ENCODE measurements around the gene KDM4C.
A peak's percentile ranks its signal among the peaks of the same experiment; 100 is the strongest.

KDM4C gene

DNA sequence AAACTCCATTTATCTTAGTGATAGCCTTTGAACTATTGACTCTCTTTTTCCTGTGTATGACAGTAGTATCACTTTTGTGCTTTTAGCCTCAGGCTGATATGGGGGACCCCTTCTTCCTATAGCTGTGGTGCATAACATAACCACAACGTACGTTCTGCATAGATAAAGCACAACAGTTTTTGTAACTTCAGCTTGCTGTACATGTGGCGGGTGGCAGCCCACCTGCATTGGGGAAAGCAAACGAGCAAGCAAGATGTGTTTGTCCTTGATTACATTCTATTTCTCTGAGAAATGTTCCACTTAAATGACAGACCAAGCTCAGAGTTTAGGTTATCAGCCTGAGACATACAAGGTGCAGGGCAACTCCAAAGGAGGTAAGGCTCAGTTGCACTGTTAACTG, 309.4 kb downstream of the KDM4C start:
- no peak for DNase-seq

DNA sequence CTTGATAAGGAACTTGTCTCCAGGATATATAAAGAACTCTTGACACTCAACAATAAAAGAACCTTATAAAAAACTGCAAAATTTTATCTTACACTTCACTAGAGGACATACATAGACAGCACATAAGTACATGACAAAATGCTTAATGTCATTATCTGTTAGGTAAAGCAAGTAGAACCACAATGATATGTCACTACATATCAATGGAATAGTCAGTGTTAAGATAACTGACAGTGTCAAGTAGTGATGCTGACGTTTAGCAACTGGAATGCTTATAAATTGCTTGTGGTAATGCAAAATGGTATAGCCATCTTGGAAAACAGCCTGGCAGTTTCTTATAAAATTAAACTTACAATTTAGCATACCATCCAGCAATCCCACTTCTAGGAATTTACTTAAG, 314.1 kb downstream of the KDM4C start:
- DNase-seq, result no peak

DNA sequence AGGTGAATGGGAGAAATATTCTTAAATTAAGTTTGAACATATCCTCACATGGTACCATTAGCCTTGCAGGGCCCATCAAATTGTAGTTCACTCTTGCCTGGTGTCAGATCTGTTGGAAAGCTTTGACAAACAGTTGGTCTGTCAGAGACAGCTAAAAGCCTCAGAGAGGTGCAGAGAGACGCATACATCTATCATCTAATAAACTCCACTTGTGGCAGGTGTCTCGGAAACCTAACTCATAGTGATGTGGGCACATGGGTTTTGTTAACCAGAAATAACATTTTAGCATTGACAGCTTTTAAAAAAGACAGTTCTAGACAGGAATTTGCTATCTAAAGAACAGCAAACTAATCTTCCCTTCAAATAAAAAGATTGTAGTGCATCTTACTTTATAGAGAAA, 315.9 kb downstream of the KDM4C start:
- DNase-seq, result no peak

DNA sequence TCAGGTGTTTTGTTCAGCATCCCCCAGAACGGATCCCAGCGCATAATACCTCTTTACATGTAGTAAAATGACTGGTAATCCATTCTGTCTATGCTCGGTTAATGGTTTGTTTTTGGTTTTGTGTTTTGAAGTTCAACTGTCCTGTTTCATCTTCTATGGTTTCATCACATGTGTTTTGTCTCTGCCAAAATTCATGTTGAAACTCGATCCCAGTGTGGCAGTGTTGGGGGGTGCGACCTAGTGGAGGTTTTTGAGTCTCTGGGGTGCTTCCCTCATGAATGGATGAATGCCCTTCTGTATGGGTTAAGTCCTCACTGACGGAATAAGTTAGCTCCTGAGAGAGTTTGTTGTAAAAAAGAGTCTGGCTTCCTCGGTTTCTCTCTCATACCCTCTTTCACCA, 317.4 kb downstream of the KDM4C start:
- DNase-seq, result no peak

DNA sequence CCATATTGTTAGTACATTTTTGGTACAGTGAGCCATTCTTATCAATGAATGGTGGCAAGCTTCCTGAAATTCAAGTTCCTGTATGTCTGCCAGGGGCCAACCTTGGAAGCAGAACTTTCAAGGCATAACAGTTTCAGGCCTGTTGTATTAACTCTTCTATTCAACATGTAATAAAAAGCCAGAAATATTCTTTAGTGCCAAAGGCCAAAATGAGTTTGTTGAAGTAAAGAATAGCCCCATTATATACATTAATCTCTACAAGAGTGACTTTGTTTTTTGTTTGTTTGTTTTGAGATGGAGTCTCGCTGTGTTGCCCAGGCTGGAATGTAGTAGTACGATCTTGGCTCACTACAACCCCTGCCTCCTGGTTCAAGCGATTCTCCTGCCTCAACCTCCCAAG, 321.3 kb downstream of the KDM4C start:
- DNase-seq, result no peak

DNA sequence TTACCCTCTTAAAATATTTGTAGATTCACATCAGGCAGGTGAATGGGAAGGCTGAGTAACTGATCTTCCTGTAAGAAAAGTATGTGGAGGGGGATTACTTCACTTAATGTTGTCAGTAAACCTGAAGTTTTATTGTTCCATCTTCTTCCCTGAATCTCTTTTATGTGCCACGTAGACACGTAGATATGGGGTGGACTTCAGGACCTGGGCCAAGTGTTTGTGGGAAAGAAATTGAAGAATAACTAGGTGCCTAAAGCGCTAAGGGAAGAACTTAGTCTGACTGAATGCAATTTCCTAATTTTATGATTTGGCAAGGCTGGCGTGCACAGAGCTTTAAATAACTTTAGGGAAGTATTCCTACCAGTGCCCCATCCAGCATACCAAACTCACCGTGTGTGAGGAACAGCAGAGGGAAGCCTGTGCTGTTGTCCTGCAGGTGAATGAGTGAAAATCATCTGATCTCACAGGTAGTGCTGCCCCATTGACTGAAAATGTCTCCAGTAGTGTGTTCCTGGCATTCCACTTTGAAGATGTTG, 323.4 kb downstream of the KDM4C start:
- no peak for DNase-seq

DNA sequence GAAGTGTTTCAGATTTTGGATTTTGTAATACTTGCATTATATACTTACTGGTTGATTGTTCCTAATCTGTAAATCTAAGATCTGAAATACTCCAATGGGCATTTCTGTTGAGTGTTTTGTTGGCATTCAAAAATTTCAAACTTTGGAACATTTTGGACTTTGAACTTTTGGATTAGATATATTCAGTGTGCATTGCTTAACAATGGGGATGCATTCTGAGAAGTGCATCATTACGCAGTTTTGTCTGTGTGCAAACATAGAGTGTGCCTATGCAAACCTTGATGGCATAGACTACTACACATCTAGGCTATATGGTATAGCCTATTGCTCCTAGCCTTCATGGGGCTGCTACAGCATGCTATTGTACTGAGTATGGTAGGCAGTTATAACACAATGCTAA, 325.4 kb downstream of the KDM4C start:
- no peak for DNase-seq

DNA sequence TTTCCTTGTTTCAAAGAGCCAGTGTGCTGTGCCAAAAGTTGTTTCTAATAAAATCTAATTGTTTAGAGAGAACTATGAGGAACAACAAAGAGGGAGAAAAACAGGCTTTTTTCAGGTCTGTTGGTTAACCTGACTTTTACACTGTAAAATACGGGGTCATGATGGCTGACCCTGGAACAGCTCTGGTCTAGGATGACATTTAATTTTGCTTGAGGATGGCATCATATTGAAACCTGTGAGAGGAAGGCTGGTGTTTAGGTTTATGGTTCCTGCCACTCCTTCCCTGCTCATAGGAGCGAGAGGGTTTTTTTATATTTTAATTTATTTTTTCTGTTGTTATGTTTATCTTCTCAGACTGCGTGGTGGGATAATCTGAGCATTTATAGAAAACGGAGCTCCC, 327.6 kb downstream of the KDM4C start:
- no peak for DNase-seq

DNA sequence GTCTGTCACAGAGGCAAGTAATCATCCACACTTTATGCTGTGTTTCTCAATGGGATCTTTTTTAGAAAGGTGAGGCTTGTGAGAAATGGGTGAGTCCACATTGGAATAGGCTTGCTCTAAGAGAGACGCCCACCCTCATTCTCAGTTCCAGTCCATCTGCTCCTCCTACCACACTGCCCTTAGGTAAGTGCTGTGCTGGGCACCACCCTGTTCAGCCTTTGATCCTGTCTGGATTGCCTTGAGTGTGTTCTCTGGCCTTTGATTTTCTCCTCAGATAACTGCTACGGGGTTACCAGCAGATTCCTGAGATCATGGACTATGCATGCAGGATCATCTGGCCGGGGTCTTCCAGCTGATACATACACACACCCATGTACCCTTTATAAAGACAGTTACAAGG, 328.6 kb downstream of the KDM4C start:
- no peak for DNase-seq

DNA sequence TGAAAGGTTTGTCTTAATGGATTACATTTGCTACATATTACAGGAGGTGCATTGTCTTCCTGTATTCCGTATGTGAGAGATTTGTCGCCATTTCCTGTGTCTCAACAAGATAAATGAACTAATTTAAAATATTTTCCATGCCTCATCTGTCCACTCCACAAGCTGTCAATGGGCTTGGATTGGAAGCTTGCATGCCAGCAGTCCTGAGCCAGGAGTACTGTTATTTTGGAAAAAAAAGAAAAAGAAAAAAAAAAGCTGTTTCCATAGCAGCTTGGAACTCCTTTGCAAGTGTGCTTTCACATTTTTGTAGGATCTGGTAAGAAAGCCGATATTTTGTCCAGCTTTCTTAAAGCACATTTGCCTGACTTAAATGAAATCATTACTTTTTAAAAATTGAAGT, 330.8 kb downstream of the KDM4C start:
- DNase-seq, result no peak

DNA sequence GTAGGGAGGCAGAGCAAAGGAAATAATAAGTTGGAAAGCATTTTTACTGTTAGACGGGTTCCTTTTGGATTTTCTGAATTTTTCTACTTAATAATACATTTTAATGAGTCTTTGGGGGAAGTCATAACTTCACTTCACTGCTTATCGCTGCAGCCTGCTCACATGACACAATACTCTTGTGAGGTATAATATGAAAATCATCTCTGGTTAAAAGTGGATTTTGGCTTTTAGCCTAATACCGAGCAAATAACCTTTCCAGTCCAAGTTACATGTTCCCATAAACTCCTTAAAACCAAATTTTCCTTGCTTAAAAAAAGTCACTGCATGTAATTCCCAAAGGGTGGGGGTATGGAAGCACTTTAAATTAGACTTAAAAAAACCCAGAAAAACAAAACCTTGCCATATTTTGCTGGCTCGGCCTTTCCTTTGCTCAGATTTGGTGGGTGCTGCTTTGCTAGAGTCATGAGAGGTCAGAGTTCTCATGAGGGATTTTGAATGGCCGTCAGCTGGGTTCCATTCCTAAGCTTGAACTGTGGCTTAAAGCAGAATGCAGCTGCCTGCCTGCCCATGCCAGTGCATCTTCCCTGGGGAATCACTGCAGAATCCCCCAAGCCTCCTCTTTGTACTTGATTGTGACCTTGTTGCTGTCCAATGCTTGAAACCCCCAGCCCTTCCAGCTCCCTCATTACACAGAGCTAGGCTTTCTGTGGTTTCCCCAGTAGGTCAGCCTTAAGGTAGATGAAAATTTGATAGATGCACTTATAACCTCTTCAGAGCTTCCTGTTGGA, 331.8 kb downstream of the KDM4C start:
- no peak for DNase-seq

DNA sequence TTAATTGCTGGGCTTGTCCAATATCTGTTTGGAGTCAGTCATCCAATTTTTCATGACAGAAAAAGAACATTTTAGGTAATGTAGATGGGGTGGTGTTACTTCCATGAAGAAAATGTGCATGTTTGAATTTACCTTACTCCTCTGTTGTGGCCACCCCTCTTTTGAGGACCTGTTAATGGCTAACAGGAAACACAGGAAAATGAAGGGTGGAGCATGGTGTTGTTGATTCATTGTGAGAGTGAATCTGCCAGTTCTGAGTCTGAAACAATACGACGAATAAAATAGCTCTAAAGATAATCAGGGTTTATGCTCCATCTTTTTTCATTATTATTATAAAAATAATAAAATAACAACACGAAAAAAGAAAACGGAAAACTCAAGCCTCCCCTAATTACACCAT, 335.3 kb downstream of the KDM4C start:
- DNase-seq, result no peak

DNA sequence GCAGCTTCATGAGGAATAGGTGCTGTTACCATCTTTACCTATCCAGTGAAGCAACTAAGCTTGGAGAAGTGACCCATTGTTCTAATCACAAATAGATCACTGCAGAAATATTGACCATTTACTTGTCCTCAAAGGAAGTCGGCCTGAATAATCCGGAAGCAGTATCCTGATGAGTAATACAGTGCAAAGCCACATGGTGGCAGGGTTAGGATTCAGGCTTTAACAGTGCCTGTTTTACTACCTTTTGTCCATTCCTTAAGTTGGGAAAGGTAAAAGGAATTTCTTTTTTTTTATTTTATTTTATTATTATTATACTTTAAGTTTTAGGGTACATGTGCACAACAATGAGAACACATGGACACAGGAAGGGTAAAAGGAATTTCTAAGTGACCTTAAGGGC, 336.3 kb downstream of the KDM4C start:
- no peak for DNase-seq

DNA sequence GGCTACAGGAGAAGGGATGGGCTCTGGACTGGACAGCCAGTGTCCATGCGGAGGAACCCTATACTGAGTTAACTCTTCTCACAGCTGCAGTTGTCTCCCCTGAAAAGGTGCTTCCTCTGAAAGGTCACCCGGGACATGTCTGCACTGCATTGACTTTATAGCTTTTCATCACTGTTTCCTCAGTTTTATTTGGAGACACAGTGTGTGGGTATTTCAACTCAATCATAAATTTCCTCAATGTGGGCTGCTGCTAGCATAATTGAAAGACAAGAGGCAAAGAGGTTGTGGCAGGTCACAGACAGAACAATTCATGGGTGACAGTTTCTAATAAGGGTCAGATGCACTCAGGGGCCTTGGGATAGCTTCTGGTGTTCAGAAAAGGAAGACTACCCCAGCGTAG, 336.8 kb downstream of the KDM4C start:
- DNase-seq, result no peak

DNA sequence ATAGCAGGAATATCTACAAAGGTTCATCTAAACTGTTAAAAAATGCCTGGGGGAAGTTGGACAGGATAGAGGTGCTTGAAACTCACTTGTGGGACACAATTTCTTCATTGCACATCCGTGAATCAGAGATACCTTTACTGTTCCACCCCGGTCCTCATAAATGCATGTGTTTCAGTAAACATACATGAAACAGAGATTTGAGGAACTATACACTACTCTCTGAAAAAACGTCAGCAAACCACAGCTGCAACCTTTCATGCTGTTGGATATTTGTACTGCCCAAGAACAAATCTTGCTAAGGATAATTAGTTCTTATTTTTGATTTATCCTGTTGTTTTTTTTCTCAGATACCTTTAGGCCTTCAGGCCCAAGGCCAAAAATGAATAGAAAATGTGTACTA, 337.3 kb downstream of the KDM4C start:
- DNase-seq, result no peak

DNA sequence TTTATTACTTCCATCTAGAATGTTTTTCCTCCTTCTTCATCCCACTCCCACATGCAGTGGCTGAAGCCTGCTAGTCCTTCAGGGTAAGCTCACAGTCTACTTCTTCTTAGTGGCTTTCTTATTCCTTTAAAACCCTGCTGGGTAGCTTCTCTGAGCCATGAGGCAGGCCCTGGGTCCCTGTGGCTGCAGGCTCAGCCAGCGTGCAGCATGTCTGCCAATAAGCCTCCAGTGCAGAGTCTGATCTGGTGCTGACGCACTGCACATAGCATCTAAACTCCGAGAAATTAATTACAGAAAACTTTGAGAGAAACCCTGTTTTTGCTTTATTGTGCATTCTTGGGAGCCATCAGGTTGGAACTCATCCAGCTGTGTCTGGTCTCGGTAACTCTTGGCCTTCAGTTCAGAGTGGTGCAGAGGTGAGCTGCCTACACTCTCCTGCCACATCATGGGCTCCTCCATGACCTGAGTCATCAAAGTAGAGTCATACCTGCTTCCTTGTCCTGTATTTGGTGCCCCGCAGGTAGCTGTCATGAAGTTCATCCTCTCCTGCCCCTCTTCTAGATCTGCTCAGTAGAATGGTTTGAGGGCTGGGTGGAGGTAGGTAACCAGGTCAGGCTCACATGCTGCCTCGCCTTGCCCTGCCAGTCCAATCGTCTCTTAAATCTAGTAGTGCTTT, 339.4 kb downstream of the KDM4C start:
- DNase-seq, result no peak

DNA sequence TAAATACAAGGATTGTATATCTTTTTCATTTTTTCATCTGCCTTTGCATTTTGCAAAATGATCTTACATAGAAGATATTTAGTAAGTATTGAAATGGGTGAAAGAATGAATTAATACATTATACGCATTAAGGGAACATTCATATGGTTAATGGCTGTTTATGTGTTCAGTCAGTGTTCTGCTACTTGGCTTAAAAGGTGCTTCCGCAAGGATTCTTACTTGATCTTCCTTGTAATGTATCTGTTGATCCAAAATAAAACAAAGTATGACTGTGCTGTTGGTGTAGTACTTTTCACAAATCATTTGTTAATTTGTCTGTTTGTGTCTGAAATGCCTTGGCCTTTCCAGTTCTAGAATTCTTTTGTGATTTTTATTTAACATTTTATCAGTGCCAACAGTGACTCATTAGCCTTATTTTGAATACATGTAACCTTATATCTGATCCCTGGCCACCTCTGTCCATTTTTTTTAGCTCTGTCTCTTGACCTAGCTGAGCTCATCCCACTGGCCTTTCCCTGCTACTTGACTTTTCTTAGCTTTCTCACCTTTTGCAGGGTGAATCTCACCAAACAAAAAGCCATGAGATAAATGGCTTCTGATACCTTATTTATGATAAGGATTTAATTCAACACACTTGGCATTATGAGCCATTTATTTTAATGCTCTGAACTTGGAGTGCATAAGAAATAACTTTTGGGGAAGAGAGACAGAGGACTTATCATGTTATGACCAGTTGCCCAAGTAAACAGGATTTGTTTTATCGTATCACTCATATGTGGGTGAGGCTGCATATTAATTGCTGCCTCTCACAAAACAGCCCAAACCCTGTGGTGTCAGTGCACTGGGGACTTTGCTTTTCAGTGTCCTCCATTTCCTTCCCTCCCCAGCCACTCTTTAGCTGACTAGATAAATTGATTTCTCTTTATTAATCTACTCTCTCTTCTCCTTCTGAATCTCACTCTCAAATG, 340.3 kb downstream of the KDM4C start:
- DNase-seq, result peak; percentile 24

DNA sequence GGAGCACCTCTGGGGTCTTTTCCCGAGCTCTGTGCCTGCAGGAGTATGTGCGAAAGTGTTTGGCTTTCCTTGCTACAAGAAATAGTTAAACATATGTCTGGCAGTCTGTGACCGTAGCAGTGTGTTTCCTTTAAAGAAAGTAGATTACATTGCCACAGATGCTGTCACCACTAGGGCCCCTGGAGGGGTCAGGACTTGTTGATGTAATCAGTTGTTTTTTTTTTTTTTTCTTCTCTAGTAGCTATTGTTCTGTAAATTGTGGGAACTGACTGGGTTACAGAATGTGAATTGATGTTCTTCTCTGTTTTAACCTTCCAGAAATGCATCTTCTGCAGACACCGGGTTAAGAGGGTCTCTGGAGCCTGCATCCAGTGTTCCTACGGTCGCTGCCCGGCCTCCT, 345.6 kb downstream of the KDM4C start:
- no peak for DNase-seq

DNA sequence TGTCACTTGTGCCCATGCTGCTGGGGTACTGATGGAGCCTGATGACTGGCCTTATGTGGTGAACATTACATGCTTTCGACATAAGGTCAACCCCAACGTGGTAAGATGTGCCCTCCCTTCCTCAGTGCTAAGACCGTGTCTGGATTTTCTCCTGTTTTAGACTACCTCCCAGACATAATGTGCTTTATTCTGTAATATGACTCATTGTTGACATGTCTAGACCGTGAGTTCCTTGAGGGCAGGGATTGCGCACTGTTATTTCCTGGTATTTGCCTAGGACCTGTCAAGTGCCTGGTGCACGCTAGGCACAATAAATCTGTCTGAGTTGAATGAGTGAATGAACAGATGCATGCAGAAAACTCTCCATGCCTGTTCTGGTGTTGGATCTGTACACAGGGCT, 346.0 kb downstream of the KDM4C start:
- no peak for DNase-seq

DNA sequence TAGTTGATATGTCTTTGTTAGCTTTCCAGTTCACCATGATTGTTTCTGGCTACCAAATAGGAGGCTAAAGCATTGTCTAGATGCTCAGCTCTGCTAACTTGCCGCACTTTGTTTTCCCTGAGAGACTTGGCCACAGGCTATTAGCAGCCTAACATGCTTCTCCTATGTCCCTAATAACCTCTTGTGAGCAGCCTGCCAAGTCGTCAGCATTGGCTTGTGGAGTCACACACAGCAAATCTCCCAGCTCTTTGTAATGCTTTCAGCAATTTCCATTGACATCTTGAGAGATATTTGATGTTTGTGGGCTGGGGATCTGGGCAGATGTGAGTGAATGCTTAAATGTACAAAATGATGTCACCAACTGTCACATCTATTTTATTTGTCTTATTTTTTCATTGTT, 346.9 kb downstream of the KDM4C start:
- no peak for DNase-seq

DNA sequence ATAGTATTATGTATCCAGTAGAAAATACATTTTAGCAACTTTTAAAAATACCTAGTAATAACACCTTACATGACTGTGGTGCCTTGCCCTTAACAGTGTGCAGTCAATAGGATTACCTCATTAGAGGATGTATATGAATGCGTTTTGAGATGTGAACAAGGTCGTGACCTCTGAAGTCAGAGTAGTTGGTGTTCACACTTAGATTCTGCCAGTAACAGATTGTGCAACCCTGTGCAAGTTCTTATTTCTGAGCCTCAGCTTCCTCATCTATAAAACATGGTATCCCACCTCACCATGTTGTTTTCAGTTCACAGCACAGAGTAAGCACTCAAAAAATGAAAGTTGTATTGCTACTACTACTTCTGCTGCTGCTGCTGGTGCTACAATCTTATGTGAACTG, 347.3 kb downstream of the KDM4C start:
- no peak for DNase-seq

DNA sequence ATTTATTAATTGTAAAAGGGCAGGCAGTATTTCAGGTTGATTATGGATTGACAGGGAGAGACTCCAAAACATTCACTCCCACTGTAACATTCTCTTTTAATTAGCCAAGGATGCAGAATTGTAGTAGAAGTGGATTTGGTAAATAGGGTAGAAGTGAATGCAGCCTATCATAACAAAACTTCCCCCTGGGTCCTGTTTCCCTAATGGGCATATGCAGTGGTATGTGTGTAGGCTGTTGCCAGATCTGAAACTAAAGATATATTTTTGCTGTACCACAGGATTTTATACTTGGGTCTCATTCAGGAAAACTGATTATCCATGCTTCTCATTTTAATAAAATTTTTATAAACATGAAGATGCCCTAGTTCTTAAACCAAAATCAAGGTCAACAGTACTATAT, 351.2 kb downstream of the KDM4C start:
- no peak for DNase-seq

DNA sequence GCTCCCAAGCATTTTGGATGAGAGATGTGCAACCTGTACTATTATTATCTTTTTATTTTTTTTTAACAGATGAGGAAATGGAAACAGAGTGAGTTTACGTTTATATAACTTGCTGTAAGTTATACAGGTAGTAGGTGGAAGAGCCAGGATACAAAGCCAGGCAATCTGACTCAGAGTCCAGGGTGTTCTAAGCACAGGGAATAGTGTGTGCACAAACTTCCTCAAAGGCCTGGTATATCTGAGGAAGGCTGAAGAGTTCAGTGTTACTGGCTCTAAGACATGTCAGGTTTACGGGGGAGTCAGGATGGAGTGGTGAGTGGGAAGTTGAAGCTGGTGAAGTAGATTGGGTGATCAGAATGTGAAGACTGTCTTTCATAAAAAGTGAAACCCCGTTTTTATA, 353.6 kb downstream of the KDM4C start:
- DNase-seq, result no peak

Data from HCEC 1CT (cell line).